GM10266 (cell line): ENCODE data around the gene PRKCH.

Experiments used
- DNase-seq: peaks from one replicate; pipeline ENCODE4 v3.0.0; 2012; ENCODE audit errors: extremely low spot score
- CTCF ChIP-seq: IDR thresholded peaks from 2 replicates; pipeline ENCODE4 v1.5.1; 2012; ENCODE audit warnings: mild to moderate bottlenecking, low read depth; ENCODE audit not compliant: control insufficient read depth, insufficient read depth; ENCODE audit errors: missing control alignments

PRKCH gene

GRCh38 chr14:61329478-61330051, 8.2 kb downstream of the PRKCH start:
- no peak for DNase-seq
- no peak for TF ChIP-seq CTCF

GRCh38 chr14:61330511-61330910, 9.1 kb downstream of the PRKCH start:
- TF ChIP-seq CTCF = no peak
- DNase-seq = no peak

- no peak for DNase-seq
- no peak for TF ChIP-seq CTCF
These were observed 10.7 kb downstream of the PRKCH start for GRCh38 chr14:61331992-61332657.

GRCh38 chr14:61332658-61333029, 11.3 kb downstream of the PRKCH start:
- DNase-seq = no peak
- no peak for TF ChIP-seq CTCF

- TF ChIP-seq CTCF = no peak
- DNase-seq = no peak
These were observed 11.7 kb downstream of the PRKCH start for GRCh38 chr14:61333087-61333486.

GRCh38 chr14:61334197-61334701, 12.9 kb downstream of the PRKCH start:
- no peak for DNase-seq
- TF ChIP-seq CTCF = no peak

GRCh38 chr14:61335049-61335448, 13.7 kb downstream of the PRKCH start:
- TF ChIP-seq CTCF = no peak
- no peak for DNase-seq
